Measurements from ENCODE around the gene ADCY1.

The ADCY1 gene

DNA sequence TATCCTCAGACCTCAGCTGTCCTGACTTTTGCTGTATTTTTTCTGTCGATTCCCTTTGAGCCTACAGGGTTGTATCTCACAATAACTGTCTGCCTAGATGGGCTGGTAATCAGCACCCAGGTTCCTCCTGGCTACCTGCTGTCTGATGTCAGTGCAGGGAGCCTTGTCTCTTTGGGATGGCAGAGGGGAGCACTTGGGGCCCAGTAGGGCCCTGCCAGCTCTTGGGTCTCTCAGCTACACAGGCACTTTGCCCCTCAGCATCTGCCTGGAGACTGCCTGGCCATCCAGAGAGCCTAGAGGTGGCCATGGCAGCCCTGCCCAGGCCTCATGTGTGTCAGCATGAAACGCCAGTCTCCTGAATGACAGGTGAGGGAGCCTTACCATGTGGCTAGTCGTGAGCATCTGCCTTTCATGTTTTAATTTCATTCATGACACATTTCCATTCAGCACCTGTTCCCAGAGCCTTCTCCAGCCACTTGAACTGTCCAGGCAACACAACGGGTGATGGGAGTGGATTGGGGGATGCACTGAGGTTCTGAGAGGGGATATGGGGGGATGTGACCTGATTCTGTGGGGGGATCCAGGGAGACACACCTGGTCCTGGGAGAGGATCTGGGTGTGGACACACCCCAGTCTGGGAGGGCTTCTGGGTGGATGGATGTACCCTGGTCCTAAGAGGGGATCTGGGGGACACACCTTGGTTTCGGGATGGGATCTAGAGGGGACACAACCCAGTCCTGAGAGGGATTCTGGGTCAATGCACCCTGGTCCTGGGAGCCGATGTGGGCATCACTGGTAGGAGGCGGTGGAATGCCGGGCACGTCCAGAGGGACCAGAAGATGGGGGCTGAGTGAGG lies 21.9 kb downstream of the ADCY1 start:
- no peak for FAIRE-seq

DNA sequence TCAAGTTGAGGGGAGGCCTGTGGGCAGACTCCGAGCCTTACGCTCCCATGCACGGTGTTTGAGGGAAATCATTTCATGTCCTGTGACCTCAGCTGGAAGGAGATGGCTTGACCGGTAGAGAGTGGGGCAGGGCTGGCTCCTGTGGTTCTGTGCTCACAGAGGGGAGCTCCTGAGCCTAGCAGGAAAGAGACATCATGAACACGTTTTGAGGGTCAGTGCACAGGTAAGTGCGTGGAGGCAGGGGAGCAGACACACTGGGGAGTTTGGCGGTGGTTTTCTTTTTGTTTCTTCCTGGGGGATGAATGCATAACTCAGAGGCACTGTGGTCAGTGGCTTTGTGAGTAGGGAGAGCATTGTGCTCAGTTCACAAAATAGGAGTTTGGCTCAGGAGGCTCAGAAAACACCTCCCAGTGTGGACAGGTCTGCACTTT lies 22.5 kb downstream of the ADCY1 start:
- no peak for FAIRE-seq

- FAIRE-seq = no peak
Measured at GRCh38 chr7:45597286-45597984, 23.3 kb downstream of the ADCY1 start.

- FAIRE-seq = no peak
Measured at GRCh38 chr7:45598886-45599520, 24.8 kb downstream of the ADCY1 start.

DNA sequence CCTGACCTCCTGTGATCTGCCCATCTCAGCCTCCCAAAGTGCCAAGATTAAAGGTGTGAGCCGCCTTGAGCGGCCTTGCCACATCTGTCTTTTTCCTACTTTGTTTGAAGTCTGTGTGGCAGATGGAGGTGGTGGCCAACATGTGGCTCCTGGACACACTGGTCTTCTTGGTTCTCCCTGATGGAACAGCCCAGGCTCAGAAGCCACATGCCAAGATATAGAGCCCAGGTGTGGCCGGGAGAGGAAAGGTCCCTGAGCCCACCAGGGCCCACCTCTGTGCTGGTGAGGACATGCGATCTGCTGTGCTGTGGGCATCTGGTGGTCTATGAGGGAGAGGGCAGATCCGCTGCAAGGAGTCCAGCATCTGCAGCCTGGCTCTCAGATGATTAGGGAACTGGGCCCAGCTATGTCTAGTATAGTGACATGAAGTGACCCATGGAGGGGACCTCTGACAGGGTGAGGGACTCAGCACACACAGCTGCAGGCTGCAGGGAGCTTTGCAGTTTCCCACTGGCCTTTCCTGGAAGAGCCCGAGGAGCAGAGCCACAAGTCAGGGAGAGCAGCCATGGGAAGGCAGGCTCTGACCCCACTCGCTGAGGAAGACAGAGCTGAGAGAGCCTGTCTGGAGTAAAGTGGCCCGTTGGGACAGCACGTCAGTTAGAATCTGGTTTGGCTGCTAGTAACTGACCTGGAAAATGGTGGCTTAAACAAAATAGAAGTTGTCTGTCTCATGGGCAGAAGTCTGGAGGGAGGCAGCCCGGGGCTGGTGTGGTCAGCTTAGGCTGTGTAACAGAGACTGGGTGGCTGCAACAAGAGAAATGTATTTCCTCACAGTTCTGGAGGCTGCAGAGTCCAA lies 25.9 kb downstream of the ADCY1 start:
- FAIRE-seq = no peak

DNA sequence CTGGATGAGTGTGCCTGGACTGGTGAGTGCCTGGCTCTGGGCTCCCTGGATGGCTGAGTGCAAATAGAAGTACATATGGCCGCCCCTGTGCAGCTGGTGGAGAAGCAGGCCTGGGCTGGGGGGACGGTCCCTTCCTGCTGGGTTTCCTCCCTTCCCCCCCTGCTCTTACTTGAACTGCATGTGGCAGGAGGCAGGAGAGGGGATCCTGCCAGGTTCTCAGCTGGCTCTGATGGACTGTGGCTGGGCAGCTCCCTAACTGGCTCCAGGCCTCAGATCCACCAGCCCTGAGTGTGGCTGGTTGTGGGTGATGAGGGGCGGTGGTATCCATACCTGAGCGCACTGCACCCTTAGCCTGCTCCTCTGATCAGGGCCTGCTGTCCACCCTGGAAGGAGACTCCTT lies 26.9 kb downstream of the ADCY1 start:
- FAIRE-seq = no peak

- no peak for FAIRE-seq
Measured at GRCh38 chr7:45601816-45602540, 27.8 kb downstream of the ADCY1 start.

GRCh38 chr7:45606050-45606449 lies 31.9 kb downstream of the ADCY1 start:
- no peak for FAIRE-seq

DNA sequence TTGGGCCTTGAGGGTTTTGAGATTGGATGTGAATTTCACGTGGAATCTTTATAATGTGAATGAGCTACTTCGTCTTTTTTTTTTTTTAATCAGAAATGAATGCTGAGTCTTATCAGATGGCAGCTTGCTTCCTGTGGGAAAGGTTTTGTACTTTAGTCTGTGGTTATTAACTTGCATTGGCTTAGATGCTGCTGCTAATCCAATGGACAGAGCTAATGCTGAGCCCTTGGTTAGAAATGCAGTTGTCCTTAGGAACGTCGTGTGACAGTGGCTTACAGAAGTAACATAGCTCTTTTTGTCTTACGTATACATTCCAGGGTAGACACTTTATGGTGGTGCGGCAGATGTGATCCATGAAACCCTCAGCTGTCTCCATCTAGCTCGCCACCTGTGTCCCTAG lies 32.8 kb downstream of the ADCY1 start:
- FAIRE-seq = no peak

DNA sequence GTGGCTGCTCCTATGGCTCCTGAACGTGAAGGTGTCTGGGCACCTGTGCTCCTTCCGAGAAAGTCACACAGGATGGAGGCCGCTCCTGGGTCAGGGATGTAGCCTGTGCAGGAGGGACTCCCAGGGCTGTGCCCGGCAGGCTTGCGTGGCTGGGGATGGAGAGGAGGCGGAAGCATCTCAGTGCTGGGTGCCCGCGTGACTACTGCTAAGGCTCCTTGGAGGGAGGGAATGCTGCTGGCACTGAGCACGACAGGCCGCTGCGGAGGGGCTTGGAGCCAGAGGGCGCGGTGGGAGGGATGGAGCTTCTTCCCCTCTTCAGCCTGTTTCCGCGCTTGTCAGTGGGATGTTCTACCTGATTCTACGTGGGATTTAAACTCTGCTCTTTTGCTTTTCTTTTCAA lies 35.0 kb downstream of the ADCY1 start:
- FAIRE-seq = no peak

DNA sequence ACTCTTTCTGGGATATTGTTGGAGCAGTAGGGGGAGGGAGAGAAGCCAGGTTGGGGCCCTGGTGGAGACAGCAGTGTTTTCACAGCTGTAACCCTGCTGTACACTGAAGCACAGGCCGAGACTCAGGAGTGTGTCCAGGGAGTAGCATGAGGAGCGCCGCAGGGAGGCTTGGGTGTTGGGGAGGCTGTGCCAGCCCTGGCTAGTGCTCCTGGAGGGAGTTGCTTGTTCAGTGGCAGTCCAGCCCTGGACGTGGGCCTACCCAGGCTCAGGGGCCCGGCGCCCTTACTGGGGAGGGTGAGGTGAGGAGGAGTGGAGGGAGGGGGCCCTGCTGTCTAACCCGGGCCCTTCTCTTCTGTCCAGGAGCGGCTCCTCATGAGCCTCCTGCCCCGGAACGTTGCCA lies 35.9 kb downstream of the ADCY1 start:
- FAIRE-seq = no peak

DNA sequence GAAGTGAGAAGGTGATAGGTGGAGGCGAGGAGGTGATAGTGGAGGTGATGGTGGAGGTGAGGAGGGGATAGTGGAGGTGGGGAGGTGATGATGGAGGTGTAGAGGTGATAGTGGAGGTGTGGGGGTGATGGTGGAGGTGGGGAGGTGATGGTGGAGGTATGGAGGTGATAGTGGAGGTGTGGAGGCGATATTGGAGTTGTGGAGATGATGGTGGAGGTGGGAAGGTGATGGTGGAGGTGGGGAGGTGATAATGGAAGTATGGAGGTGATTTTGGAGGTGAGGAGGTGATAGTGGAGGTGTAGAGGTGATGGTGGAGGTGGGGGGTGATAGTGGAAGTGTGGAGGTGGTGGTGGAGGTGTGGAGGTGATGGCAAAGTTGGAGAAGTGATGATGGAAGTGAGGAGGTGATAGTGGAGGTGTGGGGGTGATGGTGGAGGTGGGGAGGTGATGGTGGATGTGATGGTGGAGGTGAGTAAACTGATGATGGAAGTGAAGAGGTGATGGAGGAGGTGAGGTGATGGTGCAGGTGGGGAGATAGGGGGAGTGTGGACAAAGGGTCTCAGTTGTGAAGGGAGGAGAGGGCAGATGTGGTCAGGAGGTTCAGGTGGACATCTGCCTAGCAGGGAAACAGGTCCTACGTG lies 36.6 kb downstream of the ADCY1 start:
- no peak for FAIRE-seq

GRCh38 chr7:45617166-45617565 lies 43.0 kb downstream of the ADCY1 start:
- FAIRE-seq = no peak

- FAIRE-seq = no peak
Measured at GRCh38 chr7:45622058-45622457, 47.9 kb downstream of the ADCY1 start.

- no peak for FAIRE-seq
Measured at GRCh38 chr7:45623157-45623556, 49.0 kb downstream of the ADCY1 start.

- FAIRE-seq = no peak
Measured at GRCh38 chr7:45623740-45624391, 49.7 kb downstream of the ADCY1 start.

DNA sequence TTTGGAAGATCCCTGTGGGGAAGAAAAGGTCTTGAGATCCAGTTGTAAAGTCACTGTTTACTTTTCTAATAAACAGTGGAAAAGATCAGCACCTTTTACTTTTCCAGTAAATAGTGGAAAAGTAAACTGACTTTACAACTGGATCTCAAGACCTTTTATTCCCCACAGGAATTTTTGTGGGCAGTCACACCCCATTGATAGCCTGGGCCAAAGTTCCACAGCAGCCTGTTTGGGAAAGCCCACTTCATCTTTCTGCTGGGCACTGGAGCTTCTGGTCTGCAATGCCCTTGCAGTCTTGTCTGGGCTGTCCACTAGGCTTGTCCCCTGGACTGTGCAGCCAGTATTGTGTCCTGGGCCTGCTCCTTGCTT lies 50.2 kb downstream of the ADCY1 start:
- no peak for FAIRE-seq

DNA sequence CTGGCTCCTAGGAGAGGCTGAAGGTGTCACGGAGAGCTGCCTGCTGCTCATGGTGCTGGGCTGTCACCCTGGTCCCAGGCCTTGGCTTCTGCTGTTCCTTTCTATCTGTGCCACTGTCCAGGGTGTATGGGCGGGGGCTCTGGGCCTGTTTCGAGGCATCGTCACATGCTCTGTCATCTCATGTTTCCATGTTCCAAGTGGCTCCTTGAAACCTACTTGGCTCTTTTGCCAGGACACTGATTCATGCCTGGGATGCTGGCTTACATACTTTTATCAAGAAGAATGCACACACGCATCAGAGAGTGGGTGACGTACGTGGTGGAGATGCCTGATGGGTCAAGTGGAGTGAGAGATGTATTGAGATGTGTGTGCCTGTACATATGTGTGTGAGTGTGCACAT lies 50.9 kb downstream of the ADCY1 start:
- FAIRE-seq = no peak

DNA sequence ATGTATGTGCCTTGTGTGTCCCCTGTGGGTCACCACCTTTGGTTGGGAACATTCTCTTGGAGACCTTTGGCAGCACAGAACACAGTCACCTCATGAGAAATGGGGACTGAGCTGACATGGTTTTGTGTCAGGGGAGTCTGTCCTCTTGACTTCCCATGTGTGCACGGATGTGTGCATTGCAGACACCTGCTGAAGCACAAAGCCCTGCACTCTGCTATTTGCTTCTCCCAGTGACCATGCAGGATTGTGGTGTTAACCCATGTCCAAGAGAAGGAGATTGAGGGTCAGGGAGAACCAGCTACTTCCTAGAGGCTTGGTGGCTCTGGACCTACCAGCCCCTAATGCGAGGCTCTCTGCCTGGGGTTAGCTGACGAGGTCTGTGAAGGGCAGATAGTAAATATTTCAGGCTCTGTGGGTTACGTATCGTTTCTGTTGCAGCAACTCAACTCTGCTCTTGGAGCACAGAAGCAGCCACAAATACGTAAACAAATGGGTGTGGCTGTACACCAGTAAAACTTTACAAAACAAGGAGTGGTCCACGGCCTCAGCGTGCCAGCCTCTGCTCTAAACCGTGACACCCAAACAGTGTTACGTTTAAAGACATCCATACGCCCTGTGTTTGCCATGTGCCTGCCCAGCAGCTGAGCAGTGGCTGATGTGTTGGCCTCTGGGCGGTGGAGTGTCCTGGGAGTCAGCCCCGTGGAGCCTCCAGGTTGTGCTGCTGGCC lies 51.7 kb downstream of the ADCY1 start:
- no peak for FAIRE-seq
